ENCODE results near the gene PCDH9. TPM values are rescaled to one million over a fixed set of nuclear protein-coding genes. Genes with fewer than 3 reads are reported as not detected.
"Not testable (repeated sequence)": the region's sequence is repeated elsewhere in the genome, so short reads cannot be mapped to it uniquely, and the experiment has no call there.

PCDH9 gene
- polyA plus RNA-seq, 3 donors = 0.03 TPM; not detected in 1

GRCh38 chr13:66296328-66296727, 933.8 kb downstream of the PCDH9 start:
- peaks cover 5 to 13% of the 10 kb centered on the region in 2 donors for H3K9me3 ChIP-seq (replicated peaks in 1 of 2; ENCODE audit: control insufficient read depth in 1 of 2, insufficient read depth in 1 of 2, low read length in 2 of 2)
- no peak overlapping the region for H3K4me2 ChIP-seq (replicated peaks; ENCODE audit: extremely low read depth, low read length, poor library complexity, severe bottlenecking)
- DNase-seq = no peak
- H3K4me3 Mint-ChIP-seq = no peak overlapping the region
- H4K20me1 ChIP-seq (ENCODE audit: insufficient read depth, low read length) = no peaks in the 10 kb centered on the region
- no peak for TF ChIP-seq CTCF (IDR thresholded peaks at IDR 0.05)
- no peak overlapping the region for H3K9ac ChIP-seq (ENCODE audit: insufficient read depth, low read length, poor library complexity, severe bottlenecking)
- no peaks in the 10 kb centered on the region for H3K4me1 ChIP-seq (ENCODE audit: control insufficient read depth in 1 of 2, insufficient read depth in 2 of 2, low read length in 2 of 2)
- no peak overlapping the region for H3K4me3 ChIP-seq (replicated peaks in 1 of 3; ENCODE audit: low read depth in 2 of 3, low read length in 3 of 3)
- no peak overlapping the region for H3K27ac Mint-ChIP-seq
- H3K36me3 Mint-ChIP-seq = no peaks in the 10 kb centered on the region
- H3K9me3 Mint-ChIP-seq = peaks cover 0 to 10% (median 5%) of the 10 kb centered on the region in 7 donors
- H2AFZ ChIP-seq (ENCODE audit: insufficient read depth, low read depth, low read length, poor library complexity, severe bottlenecking) = no peak overlapping the region
- no peak overlapping the region for H3K27ac ChIP-seq (ENCODE audit: low read depth in 1 of 2, low read length in 2 of 2)
- intact Hi-C loops (cut with micrococcal nuclease) = no loop called here
- no peaks in the 10 kb centered on the region for H3K36me3 ChIP-seq (replicated peaks in 1 of 2; ENCODE audit: control insufficient read depth in 1 of 2, insufficient read depth in 2 of 2, low read length in 2 of 2)
- H3K79me2 ChIP-seq (ENCODE audit: insufficient read depth, low read length) = no peaks in the 10 kb centered on the region
- no peaks in the 10 kb centered on the region for H3K27me3 Mint-ChIP-seq (ENCODE audit: low read depth in 3 of 3)
- no peaks in the 10 kb centered on the region for H3K4me1 Mint-ChIP-seq
- no peaks in the 10 kb centered on the region for H3K27me3 ChIP-seq (ENCODE audit: control insufficient read depth in 2 of 2, insufficient read depth in 2 of 2, low read length in 2 of 2)

GRCh38 chr13:66286806-66287205, 943.3 kb downstream of the PCDH9 start:
- H3K4me3 ChIP-seq (replicated peaks in 1 of 3; ENCODE audit: low read depth in 2 of 3, low read length in 3 of 3); DNase-seq; H3K27ac ChIP-seq (ENCODE audit: low read depth in 1 of 2, low read length in 2 of 2); H3K27me3 Mint-ChIP-seq (ENCODE audit: low read depth in 3 of 3); H3K4me3 Mint-ChIP-seq; intact Hi-C loops (cut with micrococcal nuclease); H3K4me2 ChIP-seq (replicated peaks; ENCODE audit: extremely low read depth, low read length, poor library complexity, severe bottlenecking); H3K4me1 Mint-ChIP-seq; H3K4me1 ChIP-seq (ENCODE audit: control insufficient read depth in 1 of 2, insufficient read depth in 2 of 2, low read length in 2 of 2); H3K9ac ChIP-seq (ENCODE audit: insufficient read depth, low read length, poor library complexity, severe bottlenecking); H3K27me3 ChIP-seq (ENCODE audit: control insufficient read depth in 2 of 2, insufficient read depth in 2 of 2, low read length in 2 of 2); H3K36me3 ChIP-seq (replicated peaks in 1 of 2; ENCODE audit: control insufficient read depth in 1 of 2, insufficient read depth in 2 of 2, low read length in 2 of 2); H3K36me3 Mint-ChIP-seq; H2AFZ ChIP-seq (ENCODE audit: insufficient read depth, low read depth, low read length, poor library complexity, severe bottlenecking); H4K20me1 ChIP-seq (ENCODE audit: insufficient read depth, low read length); H3K79me2 ChIP-seq (ENCODE audit: insufficient read depth, low read length); H3K27ac Mint-ChIP-seq: not testable (repeated sequence)
- peaks cover 10 to 40% (median 19%) of the 10 kb centered on the region in 7 donors for H3K9me3 Mint-ChIP-seq
- H3K9me3 ChIP-seq (replicated peaks in 1 of 2; ENCODE audit: control insufficient read depth in 1 of 2, insufficient read depth in 1 of 2, low read length in 2 of 2) = peaks cover 28 to 44% of the 10 kb centered on the region in 2 donors
- 100% methylated on average over 1 of the region's 5 CpGs for WGBS (ENCODE audit: insufficient coverage)
